Left lung (tissue), 10 donors: Measurements from ENCODE around the gene PTH1R. TPM values are rescaled to one million over a fixed set of nuclear protein-coding genes. Genes with fewer than 3 reads are reported as not detected.

Experiments
- ATAC-seq: fragments of 200-7000 bp; cut with Tn5 transposase; one replicate; pipeline ENCODE4 v1.9.1; 2020; ENCODE audit warnings: moderate library complexity
- DNase-seq, 4 donors: peaks; one replicate each; pipeline ENCODE4 v3.0.0-alpha.2; 2013 to 2020
- H3K27ac ChIP-seq, 2 donors: fragments of 200-600 bp; sonication (generic) in 1 of 2; one replicate each; pipeline versions ENCODE4 v1.5.0 to v1.8.0; 2020 to 2021
- H3K27me3 ChIP-seq, 2 donors: fragments of 200-600 bp; sonication (generic) in 1 of 2; one replicate each; pipeline versions ENCODE4 v1.5.0 to v1.8.0; 2020 to 2021
- H3K36me3 ChIP-seq, 2 donors: fragments of 200-600 bp; sonication (generic) in 1 of 2; one replicate each; pipeline versions ENCODE4 v1.5.0 to v1.8.0; 2020 to 2021
- H3K4me1 ChIP-seq, 2 donors: fragments of 200-600 bp; one replicate each; pipeline ENCODE4 v1.8.0; 2021
- H3K4me3 ChIP-seq, 2 donors: fragments of 200-600 bp; sonication (generic) in 1 of 2; one replicate each; pipeline versions ENCODE4 v1.5.0 to v1.8.0; 2020 to 2021; ENCODE audit warnings: mild to moderate bottlenecking in 1 of 2
- H3K9me3 ChIP-seq, 2 donors: fragments of 200-600 bp; sonication (generic) in 1 of 2; one replicate each; pipeline versions ENCODE4 v1.5.0 to v1.8.0; 2020 to 2021
- CTCF ChIP-seq, 2 donors: fragments of 200-600 bp; sonication (generic) in 1 of 2; IDR thresholded peaks; one replicate each; pipeline versions ENCODE4 v1.5.0 to v1.8.0; 2021; ENCODE audit warnings: antibody characterized with exemption in 2 of 2
- intact Hi-C, 2 donors: fragments of 100-400 bp; cut with DNase I; formaldehyde crosslinking; loops; one replicate each; pipeline versions ENCODE4 v1.11.2 to v1.14.2; 2022
- polyA plus RNA-seq, 6 donors: library from polyadenylated mRNA; unstranded; fragments of 120-200 nt; gene quantifications; one replicate each; pipeline ENCODE4 v1.2.1, GENCODE V29; 2013; ENCODE audit not compliant: insufficient read length in 6 of 6
- total RNA-seq, 2 donors: library from RNA; stranded (reverse); fragmentation: NEBNext Ultra II Directional; extraction: Animal tissue kit (Norgen Biotek cat#: 25700); gene quantifications; one replicate each; pipeline ENCODE4 v1.2.1, GENCODE V29; 2021
- donor health status: DM: no; HTN: yes; CAD: no.
- donor health status: DM: no; HTN: no; CAD: no.

Gene PTH1R
- total and polyA plus RNA-seq, 8 donors = 12.0 to 131 (median 73.6) TPM

GRCh38 chr3:46923559-46924350, 46.2 kb downstream of the PTH1R start:
- Histone ChIP-seq H3K27me3 (no peaks in the 10 kb centered on the region), H3K4me3 (no peak overlapping the region), H3K36me3 (peaks cover 0 to 76% of the 10 kb centered on the region in 2 donors), H3K4me1 (peaks cover 15 to 46% of the 10 kb centered on the region in 2 donors), H3K27ac (no peak overlapping the region), H3K9me3 (no peaks in the 10 kb centered on the region)
- intact Hi-C loops = no loop called here
- DNase-seq (peak in 2 of 4 donors; percentile 36 to 84), ATAC-seq (peak; percentile 43)
- TF ChIP-seq CTCF (IDR thresholded peaks at IDR 0.05) = peak; percentile 52 to 78

DNA sequence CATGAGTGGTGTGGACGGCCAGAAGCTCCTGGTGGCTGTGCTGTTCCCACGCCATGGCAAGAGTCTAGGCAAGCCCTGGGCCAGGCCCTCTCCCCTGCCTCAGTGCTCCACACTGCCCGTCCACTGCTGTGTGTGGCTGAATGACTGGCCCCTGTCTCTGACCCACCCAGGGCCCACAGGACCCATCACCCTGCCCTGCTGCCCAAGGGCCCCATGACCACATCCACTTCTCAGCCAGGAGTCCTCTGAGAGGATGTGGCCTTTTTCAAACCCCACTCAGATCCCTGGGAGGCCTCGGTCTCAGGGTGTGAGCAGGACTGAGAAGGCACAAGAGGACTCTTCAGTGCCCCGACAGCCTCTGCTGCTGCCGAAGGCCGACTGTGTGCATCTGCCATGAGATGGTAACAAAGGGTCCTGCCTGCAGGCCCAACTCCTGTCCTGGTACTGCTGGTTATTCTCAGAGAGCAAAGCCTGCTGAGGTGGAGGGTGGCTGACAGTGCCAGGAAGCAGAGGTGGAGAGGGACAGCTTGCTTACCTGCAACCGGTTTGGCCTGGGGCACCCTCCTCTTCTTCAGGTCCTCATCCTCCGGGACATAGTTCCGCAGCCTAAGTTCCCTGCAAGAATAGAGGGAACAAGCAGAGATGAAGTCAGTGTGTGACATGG, 47.5 kb downstream of the PTH1R start:
- Histone ChIP-seq H3K4me1 (peaks cover 20 to 58% of the 10 kb centered on the region in 2 donors), H3K27me3 (no peaks in the 10 kb centered on the region), H3K27ac (peak overlapping the region in 1 of 2 donors; percentile 84), H3K36me3 (peaks cover 0 to 63% of the 10 kb centered on the region in 2 donors), H3K4me3 (no peak overlapping the region), H3K9me3 (no peaks in the 10 kb centered on the region)
- no peak for ATAC-seq
- DNase-seq = peak in 1 of 4 donors; percentile 28
- intact Hi-C loops = loop anchor here in 1 of 2 donors (5.0 kb wide), 1 partner anchor 72 kb away; no protein-coding TSS in a partner anchor
- no peak for TF ChIP-seq CTCF (IDR thresholded peaks at IDR 0.05)

DNA sequence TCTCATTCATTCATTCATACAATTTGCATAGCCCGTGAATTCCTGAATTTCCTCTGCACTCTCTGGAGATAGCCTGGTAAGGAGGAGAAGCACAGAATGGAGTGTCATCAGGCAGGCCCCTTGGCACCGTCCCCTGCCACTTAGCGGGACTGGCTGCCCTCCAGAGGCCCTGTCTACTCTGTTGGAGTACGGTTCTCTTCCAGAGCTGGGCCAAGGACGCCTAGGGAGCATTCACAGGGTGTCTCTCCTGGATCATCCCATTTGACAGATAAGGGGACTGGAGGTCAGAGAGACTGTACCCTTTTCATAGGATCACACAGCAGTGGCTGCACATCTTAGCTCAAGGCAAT, 48.0 kb downstream of the PTH1R start:
- Histone ChIP-seq H3K36me3 (peaks cover 0 to 58% of the 10 kb centered on the region in 2 donors), H3K9me3 (no peaks in the 10 kb centered on the region), H3K4me3 (no peak overlapping the region), H3K27me3 (no peaks in the 10 kb centered on the region), H3K27ac (peak overlapping the region; percentile 53 to 84), H3K4me1 (peaks cover 25 to 63% of the 10 kb centered on the region in 2 donors)
- intact Hi-C loops = loop anchor here in 1 of 2 donors (5.0 kb wide), 1 partner anchor 72 kb away; no protein-coding TSS in a partner anchor
- ATAC-seq (peak; percentile 4), DNase-seq (peak in 1 of 4 donors; percentile 36)
- no peak for TF ChIP-seq CTCF (IDR thresholded peaks at IDR 0.05)

DNA sequence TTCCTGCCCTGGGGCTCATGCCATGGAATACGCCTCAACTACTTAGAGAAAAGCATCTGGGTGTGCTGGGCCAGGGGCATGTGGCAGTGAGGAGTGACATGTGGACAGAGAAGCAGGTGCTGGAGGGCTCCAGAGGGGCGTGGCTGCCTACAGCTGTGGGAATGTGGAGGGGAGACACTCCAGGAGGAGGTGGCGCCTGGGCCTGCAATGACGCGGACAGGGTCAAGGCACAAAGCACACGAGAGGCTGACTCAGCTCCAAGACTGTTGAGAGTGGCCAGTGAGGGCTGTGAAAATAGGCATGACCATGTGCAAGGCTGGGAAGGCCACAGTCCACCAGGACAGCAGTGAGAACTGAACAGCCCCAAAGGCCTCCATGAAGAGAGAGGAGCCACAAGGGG, 48.5 kb downstream of the PTH1R start:
- Histone ChIP-seq H3K4me1 (peaks cover 30 to 68% of the 10 kb centered on the region in 2 donors), H3K27me3 (no peaks in the 10 kb centered on the region), H3K36me3 (peaks cover 0 to 53% of the 10 kb centered on the region in 2 donors), H3K4me3 (no peak overlapping the region), H3K27ac (peak overlapping the region; percentile 53 to 84), H3K9me3 (no peaks in the 10 kb centered on the region)
- TF ChIP-seq CTCF (IDR thresholded peaks at IDR 0.05) = no peak
- DNase-seq (peak in 2 of 4 donors; percentile 86 to 87), ATAC-seq (peak; percentile 68)
- intact Hi-C loops = loop anchor here in 1 of 2 donors (5.0 kb wide), 1 partner anchor 71 kb away; no protein-coding TSS in a partner anchor

GRCh38 chr3:46926447-46926846, 48.9 kb downstream of the PTH1R start:
- H3K27me3 ChIP-seq = no peaks in the 10 kb centered on the region
- intact Hi-C loops = loop anchor here in 1 of 2 donors (5.0 kb wide), 1 partner anchor 71 kb away; no protein-coding TSS in a partner anchor
- peaks cover 0 to 49% of the 10 kb centered on the region in 2 donors for H3K36me3 ChIP-seq
- DNase-seq = peak in 1 of 4 donors; percentile 29
- H3K4me3 ChIP-seq = no peak overlapping the region
- no peak for ATAC-seq
- peaks cover 34 to 72% of the 10 kb centered on the region in 2 donors for H3K4me1 ChIP-seq
- H3K9me3 ChIP-seq = no peaks in the 10 kb centered on the region
- no peak for TF ChIP-seq CTCF (IDR thresholded peaks at IDR 0.05)
- peak overlapping the region; percentile 40 to 84 for H3K27ac ChIP-seq
